GM12878 (cell line): ENCODE data around the gene SOAT2. TPM values are rescaled to one million over a fixed set of nuclear protein-coding genes. Genes with fewer than 3 reads are reported as not detected.

Experiments used
- CBFB ChIP-seq: IDR thresholded peaks from 2 replicates; pipeline ENCODE4 v1.6.1; 2016; ENCODE audit warnings: antibody characterized with exemption, low read depth
- CBX5 ChIP-seq: sonication (generic); IDR thresholded peaks from 2 replicates; pipeline ENCODE4 v1.6.1; 2016; ENCODE audit warnings: low read depth, moderate library complexity, mild to moderate bottlenecking, inconsistent platforms
- EGR1 ChIP-seq, 2 experiments: IDR thresholded peaks; 1 replicate in 1 of 2; 2 replicates in 1 of 2; pipeline ENCODE4 v1.6.1; 2011 to 2012; ENCODE audit warnings: low read depth in 2 of 2, low read length in 2 of 2, borderline replicate concordance in 1 of 2, mild to moderate bottlenecking in 1 of 2, moderate library complexity in 1 of 2
- GATAD2B ChIP-seq: fragments of 450-650 bp; conservative IDR thresholded peaks from 2 replicates; pipeline ENCODE4 v1.6.1; 2017; ENCODE audit warnings: low read depth, mild to moderate bottlenecking, moderate library complexity
- HCFC1 ChIP-seq: fragments of 150-350 bp; IDR thresholded peaks from 2 replicates; pipeline ENCODE4 v1.6.1; 2014; ENCODE audit warnings: low read length
- IKZF1 ChIP-seq: fragments of 450-650 bp; conservative IDR thresholded peaks from 2 replicates; pipeline ENCODE4 v1.6.1; 2017; ENCODE audit warnings: antibody characterized with exemption, mild to moderate bottlenecking
- IRF4 ChIP-seq: IDR thresholded peaks from 2 replicates; pipeline ENCODE4 v1.6.1; 2011; ENCODE audit warnings: low read depth, low read length
- KAT2A ChIP-seq: conservative IDR thresholded peaks from 2 replicates; pipeline ENCODE4 v1.6.1; 2011; ENCODE audit warnings: low read depth, low read length; ENCODE audit not compliant: control insufficient read depth
- KLF5 ChIP-seq: fragments of 450-650 bp; IDR thresholded peaks from 2 replicates; pipeline ENCODE4 v1.6.1; 2014; ENCODE audit warnings: mild to moderate bottlenecking; ENCODE audit not compliant: partially characterized antibody
- LARP7 ChIP-seq: fragments of 450-650 bp; IDR thresholded peaks from 2 replicates; pipeline ENCODE4 v1.6.1; 2017; ENCODE audit warnings: mild to moderate bottlenecking
- NR2C1 ChIP-seq: fragments of 450-650 bp; IDR thresholded peaks from 2 replicates; pipeline ENCODE4 v1.6.1; 2017; ENCODE audit warnings: antibody characterized with exemption, mild to moderate bottlenecking, moderate library complexity
- PAX5 ChIP-seq: IDR thresholded peaks from 2 replicates; pipeline ENCODE4 v1.6.1; 2011; ENCODE audit warnings: low read depth, low read length, borderline replicate concordance
- PML ChIP-seq: IDR thresholded peaks from 2 replicates; pipeline ENCODE4 v1.6.1; 2012; ENCODE audit warnings: low read length, inconsistent platforms
- POU2F2 ChIP-seq: IDR thresholded peaks from 3 replicates; pipeline ENCODE4 v1.6.1; 2011; ENCODE audit warnings: low read depth, mild to moderate bottlenecking, low read length, borderline replicate concordance
- STAT3 ChIP-seq: IDR thresholded peaks from 2 replicates; pipeline ENCODE4 v1.6.1; 2011; ENCODE audit warnings: low read depth, low read length, improper control_type of control experiment
- SUZ12 ChIP-seq: fragments of 200-600 bp; sonication (generic); IDR thresholded peaks from one replicate; pipeline ENCODE4 v1.6.1; 2018; ENCODE audit warnings: antibody characterized with exemption, mild to moderate bottlenecking; ENCODE audit not compliant: unreplicated experiment
- TCF12 ChIP-seq: IDR thresholded peaks from 2 replicates; pipeline ENCODE4 v1.6.1; 2011; ENCODE audit warnings: low read depth, mild to moderate bottlenecking, low read length
- ZNF24 ChIP-seq: fragments of 450-650 bp; IDR thresholded peaks from 2 replicates; pipeline ENCODE4 v1.6.1; 2017; ENCODE audit warnings: antibody characterized with exemption, mild to moderate bottlenecking
- ZSCAN29 ChIP-seq: fragments of 450-650 bp; IDR thresholded peaks from 2 replicates; pipeline ENCODE4 v1.6.1; 2017; ENCODE audit warnings: mild to moderate bottlenecking, moderate library complexity
- polyA plus RNA-seq, 11 experiments: library from polyadenylated mRNA; depleted of rRNA in 4 of 11; unstranded in 6 of 11; stranded (reverse) in 5 of 11; fragments of >200 nt; fragmentation: Nextera tagmentation in 4 of 11; fragmentation: Illumina TruSeq in 1 of 11; extraction: Ambion mirVana in 4 of 11; extraction: Trizol in 1 of 11; gene quantifications; 1 replicate in 1 of 11; 2 replicates in 10 of 11; pipeline versions ENCODE4 v1.2.1 to v1.2.3, GENCODE V29; 2011 to 2016; ENCODE audit warnings: inconsistent platforms in 2 of 11, missing spikeins in 2 of 11, low read depth in 1 of 11
- total RNA-seq, 4 experiments: library from RNA; depleted of rRNA in 3 of 4; stranded (reverse); fragments of >200 nt in 3 of 4; fragmentation: Illumina TruSeq in 1 of 4; extraction: Trizol in 1 of 4; gene quantifications; 2 replicates each; pipeline versions ENCODE4 v1.2.1 to v1.2.3, GENCODE V29; 2013 to 2021
- TF ChIP-seq, protein P1 (sequence below): IDR thresholded peaks from 2 replicates; pipeline ENCODE4 v1.6.1; 2011; ENCODE audit warnings: low read depth, mild to moderate bottlenecking, low read length, moderate library complexity, borderline replicate concordance; ENCODE audit errors: extremely low read depth
- TF ChIP-seq, protein P2 (sequence below): IDR thresholded peaks from 2 replicates; pipeline ENCODE4 v1.6.1; 2011; ENCODE audit warnings: borderline replicate concordance, low read depth, mild to moderate bottlenecking, moderate library complexity, low read length; ENCODE audit not compliant: insufficient read depth, poor library complexity, severe bottlenecking
- TF ChIP-seq, protein P3 (sequence below): fragments of 450-650 bp; IDR thresholded peaks from 2 replicates; pipeline ENCODE4 v1.6.1; 2016; ENCODE audit warnings: mild to moderate bottlenecking, moderate library complexity, borderline replicate concordance
- TF ChIP-seq, protein P4 (sequence below): fragments of 150-350 bp; IDR thresholded peaks from 2 replicates; pipeline ENCODE4 v1.6.1; 2014; ENCODE audit warnings: mild to moderate bottlenecking, low read depth, low read length

The SOAT2 gene
- total and polyA plus RNA-seq, 10 of the 15 experiments (the other 5 are each of a cell fraction or from before 2014, with no cell fraction given): 0.08 to 1.7 (median 0.69) TPM

DNA sequence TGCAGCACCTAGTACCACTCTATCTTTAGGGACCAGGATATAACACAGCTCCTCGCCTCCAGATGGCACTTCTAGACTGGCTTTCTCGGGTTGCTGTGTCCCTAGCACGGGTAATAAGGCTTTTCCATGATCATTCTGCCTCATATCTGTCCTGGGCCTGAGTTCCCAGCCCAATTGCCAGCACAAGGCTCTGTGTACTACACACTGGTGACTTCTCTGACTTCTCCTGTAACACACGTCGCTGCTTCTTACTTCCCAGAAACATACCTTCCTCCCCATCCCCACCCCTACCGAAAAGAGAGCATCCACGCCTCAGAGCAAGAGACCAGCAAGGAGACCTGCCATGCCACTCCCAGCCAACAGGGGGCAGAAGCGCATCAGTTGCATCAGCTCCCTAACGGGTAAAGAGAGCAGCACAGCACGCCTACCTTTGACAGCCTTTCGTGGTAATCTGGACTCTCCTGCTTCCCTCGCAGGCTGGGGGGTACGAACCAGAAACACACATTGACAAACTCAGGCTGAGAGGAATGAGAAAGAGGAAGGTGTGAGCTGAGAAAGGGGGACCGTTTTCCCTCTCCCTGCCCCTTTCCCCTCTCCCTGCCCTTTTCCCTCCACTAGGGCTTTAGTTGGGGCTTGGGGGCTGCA is 56.0 kb downstream of the SOAT2 start (continued):
- TF ChIP-seq, protein P1, sequence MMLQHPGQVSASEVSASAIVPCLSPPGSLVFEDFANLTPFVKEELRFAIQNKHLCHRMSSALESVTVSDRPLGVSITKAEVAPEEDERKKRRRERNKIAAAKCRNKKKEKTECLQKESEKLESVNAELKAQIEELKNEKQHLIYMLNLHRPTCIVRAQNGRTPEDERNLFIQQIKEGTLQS: no peak
- TF ChIP-seq NR2C1 (no peak), STAT3 (no peak), POU2F2 (no peak), ZSCAN29 (no peak), IRF4 (peak; percentile 70), ZNF24 (no peak), GATAD2B (no peak), TCF12 (no peak), EGR1 (IDR thresholded peaks at IDR 0.05; ENCODE audit: borderline replicate concordance in 1 of 2, low read depth in 2 of 2, low read length in 2 of 2) (no peak), CBFB (no peak), LARP7 (no peak), IKZF1 (0 out of 2 replicates have a peak, but pooled peaks have one; percentile 25), PML (no peak), KAT2A (no peak), SUZ12 (no peak), HCFC1 (no peak), PAX5 (0 out of 2 replicates have a peak, but pooled peaks have one; percentile 6), KLF5 (no peak), CBX5 (no peak)
- TF ChIP-seq, protein P2, sequence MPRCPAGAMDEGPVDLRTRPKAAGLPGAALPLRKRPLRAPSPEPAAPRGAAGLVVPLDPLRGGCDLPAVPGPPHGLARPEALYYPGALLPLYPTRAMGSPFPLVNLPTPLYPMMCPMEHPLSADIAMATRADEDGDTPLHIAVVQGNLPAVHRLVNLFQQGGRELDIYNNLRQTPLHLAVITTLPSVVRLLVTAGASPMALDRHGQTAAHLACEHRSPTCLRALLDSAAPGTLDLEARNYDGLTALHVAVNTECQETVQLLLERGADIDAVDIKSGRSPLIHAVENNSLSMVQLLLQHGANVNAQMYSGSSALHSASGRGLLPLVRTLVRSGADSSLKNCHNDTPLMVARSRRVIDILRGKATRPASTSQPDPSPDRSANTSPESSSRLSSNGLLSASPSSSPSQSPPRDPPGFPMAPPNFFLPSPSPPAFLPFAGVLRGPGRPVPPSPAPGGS: no peak
- TF ChIP-seq, protein P3, sequence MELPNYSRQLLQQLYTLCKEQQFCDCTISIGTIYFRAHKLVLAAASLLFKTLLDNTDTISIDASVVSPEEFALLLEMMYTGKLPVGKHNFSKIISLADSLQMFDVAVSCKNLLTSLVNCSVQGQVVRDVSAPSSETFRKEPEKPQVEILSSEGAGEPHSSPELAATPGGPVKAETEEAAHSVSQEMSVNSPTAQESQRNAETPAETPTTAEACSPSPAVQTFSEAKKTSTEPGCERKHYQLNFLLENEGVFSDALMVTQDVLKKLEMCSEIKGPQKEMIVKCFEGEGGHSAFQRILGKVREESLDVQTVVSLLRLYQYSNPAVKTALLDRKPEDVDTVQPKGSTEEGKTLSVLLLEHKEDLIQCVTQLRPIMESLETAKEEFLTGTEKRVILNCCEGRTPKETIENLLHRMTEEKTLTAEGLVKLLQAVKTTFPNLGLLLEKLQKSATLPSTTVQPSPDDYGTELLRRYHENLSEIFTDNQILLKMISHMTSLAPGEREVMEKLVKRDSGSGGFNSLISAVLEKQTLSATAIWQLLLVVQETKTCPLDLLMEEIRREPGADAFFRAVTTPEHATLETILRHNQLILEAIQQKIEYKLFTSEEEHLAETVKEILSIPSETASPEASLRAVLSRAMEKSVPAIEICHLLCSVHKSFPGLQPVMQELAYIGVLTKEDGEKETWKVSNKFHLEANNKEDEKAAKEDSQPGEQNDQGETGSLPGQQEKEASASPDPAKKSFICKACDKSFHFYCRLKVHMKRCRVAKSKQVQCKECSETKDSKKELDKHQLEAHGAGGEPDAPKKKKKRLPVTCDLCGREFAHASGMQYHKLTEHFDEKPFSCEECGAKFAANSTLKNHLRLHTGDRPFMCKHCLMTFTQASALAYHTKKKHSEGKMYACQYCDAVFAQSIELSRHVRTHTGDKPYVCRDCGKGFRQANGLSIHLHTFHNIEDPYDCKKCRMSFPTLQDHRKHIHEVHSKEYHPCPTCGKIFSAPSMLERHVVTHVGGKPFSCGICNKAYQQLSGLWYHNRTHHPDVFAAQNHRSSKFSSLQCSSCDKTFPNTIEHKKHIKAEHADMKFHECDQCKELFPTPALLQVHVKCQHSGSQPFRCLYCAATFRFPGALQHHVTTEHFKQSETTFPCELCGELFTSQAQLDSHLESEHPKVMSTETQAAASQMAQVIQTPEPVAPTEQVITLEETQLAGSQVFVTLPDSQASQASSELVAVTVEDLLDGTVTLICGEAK: no peak
- TF ChIP-seq, protein P4, sequence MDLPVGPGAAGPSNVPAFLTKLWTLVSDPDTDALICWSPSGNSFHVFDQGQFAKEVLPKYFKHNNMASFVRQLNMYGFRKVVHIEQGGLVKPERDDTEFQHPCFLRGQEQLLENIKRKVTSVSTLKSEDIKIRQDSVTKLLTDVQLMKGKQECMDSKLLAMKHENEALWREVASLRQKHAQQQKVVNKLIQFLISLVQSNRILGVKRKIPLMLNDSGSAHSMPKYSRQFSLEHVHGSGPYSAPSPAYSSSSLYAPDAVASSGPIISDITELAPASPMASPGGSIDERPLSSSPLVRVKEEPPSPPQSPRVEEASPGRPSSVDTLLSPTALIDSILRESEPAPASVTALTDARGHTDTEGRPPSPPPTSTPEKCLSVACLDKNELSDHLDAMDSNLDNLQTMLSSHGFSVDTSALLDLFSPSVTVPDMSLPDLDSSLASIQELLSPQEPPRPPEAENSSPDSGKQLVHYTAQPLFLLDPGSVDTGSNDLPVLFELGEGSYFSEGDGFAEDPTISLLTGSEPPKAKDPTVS: no peak
